ACC112 (cell line): Measurements from ENCODE around the gene BCAP29.

ENCODE experiments used
- H2AFZ ChIP-seq: fragments of 200-600 bp; sonication (generic); one replicate; pipeline ENCODE4 v1.6.0; 2017; ENCODE audit warnings: antibody characterized with exemption, low read length; ENCODE audit not compliant: unreplicated experiment
- H3K27ac ChIP-seq: fragments of 200-600 bp; sonication (generic); 2 replicates; pipeline ENCODE4 v1.5.1; 2014; ENCODE audit warnings: low read depth, mild to moderate bottlenecking, antibody characterized with exemption, low read length, moderate library complexity
- H3K27me3 ChIP-seq: fragments of 200-600 bp; sonication (generic); 2 replicates; pipeline ENCODE4 v1.6.1; 2014; ENCODE audit warnings: mild to moderate bottlenecking, antibody characterized with exemption, low read length, moderate library complexity, mixed read lengths; ENCODE audit not compliant: insufficient read depth
- H3K36me3 ChIP-seq: fragments of 200-600 bp; sonication (generic); 2 replicates; pipeline ENCODE4 v1.6.1; 2016; ENCODE audit warnings: mild to moderate bottlenecking, antibody characterized with exemption, low read length, moderate library complexity, mixed read lengths; ENCODE audit not compliant: insufficient read depth
- H3K4me1 ChIP-seq: fragments of 200-600 bp; sonication (generic); one replicate; pipeline ENCODE4 v1.6.1; 2016; ENCODE audit warnings: low read length, mixed read lengths; ENCODE audit not compliant: insufficient read depth, unreplicated experiment, control insufficient read depth
- H3K4me3 ChIP-seq: fragments of 200-600 bp; sonication (generic); 2 replicates; pipeline ENCODE4 v1.5.1; 2014; ENCODE audit warnings: mild to moderate bottlenecking, low read depth, low read length
- H3K79me2 ChIP-seq: fragments of 200-600 bp; sonication (generic); one replicate; pipeline ENCODE4 v1.6.0; 2016; ENCODE audit warnings: low read length; ENCODE audit not compliant: control insufficient read depth, unreplicated experiment, insufficient read depth

Gene BCAP29

GRCh38 chr7:107560898-107561516 is 19.0 kb upstream of the BCAP29 start:
- peak overlapping the region; percentile 8 for H3K4me3 ChIP-seq

GRCh38 chr7:107563081-107563774 is 16.8 kb upstream of the BCAP29 start:
- H3K27ac ChIP-seq: no peak overlapping the region
- H3K27me3 ChIP-seq: no peaks in the 10 kb centered on the region
- H3K79me2 ChIP-seq: peaks cover 51% of the 10 kb centered on the region
- peak overlapping the region; percentile 95 for H3K4me3 ChIP-seq
- H3K4me1 ChIP-seq: peaks cover 38% of the 10 kb centered on the region
- no peaks in the 10 kb centered on the region; the same call in 1 of the 2 replicates for H3K36me3 ChIP-seq
- H2AFZ ChIP-seq: peak overlapping the region; percentile 98

More at GRCh38 chr7:107560898-107561516, 19.0 kb upstream of the BCAP29 start:
- peaks cover 37% of the 10 kb centered on the region for H3K4me1 ChIP-seq
- H3K27me3 ChIP-seq: no peaks in the 10 kb centered on the region
- H3K27ac ChIP-seq: no peak overlapping the region
- H3K79me2 ChIP-seq: peaks cover 52% of the 10 kb centered on the region
- H3K36me3 ChIP-seq: no peaks in the 10 kb centered on the region
- no peak overlapping the region for H2AFZ ChIP-seq

GRCh38 chr7:107563775-107564552 is 16.1 kb upstream of the BCAP29 start, which contains the start of the genes COG5 and DUS4L:
COG5 (minus strand) TSS chr7:107563920; CDS start chr7:107563896, 24 bp downstream.
DUS4L (plus strand) TSS chr7:107563971; CDS start chr7:107567071, 3,100 bp downstream.
- peaks cover 51% of the 10 kb centered on the region for H3K79me2 ChIP-seq
- H3K36me3 ChIP-seq: no peaks in the 10 kb centered on the region; the same call in 1 of the 2 replicates
- peak within 1 kb of the TSS; percentile 98 for H2AFZ ChIP-seq
- peaks cover 38% of the 10 kb centered on the region for H3K4me1 ChIP-seq
- H3K27ac ChIP-seq: peak within 1 kb of the TSS; percentile 85
- no peaks in the 10 kb centered on the region for H3K27me3 ChIP-seq
- H3K4me3 ChIP-seq: peak within 1 kb of the TSS; percentile 95

GRCh38 chr7:107564553-107565298 is 15.3 kb upstream of the BCAP29 start:
- Histone ChIP-seq H3K4me1 (peaks cover 30% of the 10 kb centered on the region), H3K4me3 (peak overlapping the region; percentile 95), H3K27me3 (no peaks in the 10 kb centered on the region), H3K79me2 (peaks cover 44% of the 10 kb centered on the region), H2AFZ (peak overlapping the region; percentile 98), H3K27ac (peak overlapping the region; percentile 85), H3K36me3 (no peaks in the 10 kb centered on the region; the same call in 1 of the 2 replicates)

GRCh38 chr7:107570298-107570697 is 9.7 kb upstream of the BCAP29 start:
- Histone ChIP-seq H3K4me3 (no peak overlapping the region), H3K27ac (no peak overlapping the region), H3K79me2 (peaks cover 9% of the 10 kb centered on the region), H2AFZ (no peak overlapping the region), H3K4me1 (peaks cover 7% of the 10 kb centered on the region), H3K27me3 (no peaks in the 10 kb centered on the region), H3K36me3 (peaks cover 3% of the 10 kb centered on the region)

- Histone ChIP-seq H3K4me3 (no peak overlapping the region), H3K36me3 (peaks cover 3% of the 10 kb centered on the region), H3K4me1 (no peaks in the 10 kb centered on the region), H3K27me3 (no peaks in the 10 kb centered on the region), H3K27ac (no peak overlapping the region), H2AFZ (no peak overlapping the region), H3K79me2 (no peaks in the 10 kb centered on the region)
Measured at GRCh38 chr7:107573537-107573936, 6.5 kb upstream of the BCAP29 start.

GRCh38 chr7:107579554-107579884 is 527 bp upstream of the BCAP29 start:
- Histone ChIP-seq H2AFZ (peak overlapping the region; percentile 93), H3K4me3 (peak overlapping the region; percentile 99), H3K36me3 (peaks cover 5% of the 10 kb centered on the region; the same call in 1 of the 2 replicates), H3K79me2 (peaks cover 33% of the 10 kb centered on the region), H3K27me3 (no peaks in the 10 kb centered on the region), H3K27ac (peak overlapping the region; percentile 63), H3K4me1 (peaks cover 14% of the 10 kb centered on the region)

GRCh38 chr7:107580716-107581383 is 804 bp downstream of the BCAP29 start:
- Histone ChIP-seq H3K27ac (peak overlapping the region; percentile 63), H2AFZ (peak overlapping the region; percentile 93), H3K27me3 (no peaks in the 10 kb centered on the region), H3K4me3 (peak overlapping the region; percentile 99), H3K4me1 (peaks cover 14% of the 10 kb centered on the region), H3K79me2 (peaks cover 36% of the 10 kb centered on the region), H3K36me3 (peaks cover 15% of the 10 kb centered on the region)

GRCh38 chr7:107581387-107582013 is 1.5 kb downstream of the BCAP29 start:
- Histone ChIP-seq H2AFZ (no peak overlapping the region), H3K4me1 (peaks cover 14% of the 10 kb centered on the region), H3K27ac (no peak overlapping the region), H3K4me3 (peak overlapping the region; percentile 99), H3K27me3 (no peaks in the 10 kb centered on the region), H3K36me3 (peaks cover 15% of the 10 kb centered on the region), H3K79me2 (peaks cover 36% of the 10 kb centered on the region)
